HEK293 (cell line): Measurements from ENCODE around the gene CDC14B.
A peak's percentile ranks its signal among the peaks of the same experiment; 100 is the strongest.

Experiments used
- CTCF ChIA-PET: fragments of 350-600 bp; formaldehyde crosslinking; extraction: SDS; loops from one replicate; lab custom pipeline; 2021; ENCODE audit warnings: antibody characterized with exemption; lab: Yijun Ruan, JAX
- POLR2A ChIA-PET: fragments of 300-600 bp; formaldehyde crosslinking; extraction: SDS; loops from one replicate; lab custom pipeline; 2020; ENCODE audit warnings: antibody characterized with exemption, inconsistent platforms; lab: Yijun Ruan, JAX
- H3K27ac ChIP-seq: fragments of 200-500 bp; sonication (Bioruptor generic); 2 replicates; pipeline ENCODE4 v1.5.1; 2014; ENCODE audit warnings: low read depth, low read length, control low read depth, inconsistent platforms; ENCODE audit errors: extremely low read depth
- H3K36me3 ChIP-seq, 2 experiments: fragments of 200-500 bp in 1 of 2; sonication (Bioruptor generic) in 1 of 2; 1 replicate in 1 of 2; 2 replicates in 1 of 2; pipeline ENCODE4 v1.5.1; 2014 to 2017; ENCODE audit warnings: inconsistent platforms in 2 of 2, low read length in 2 of 2; ENCODE audit not compliant: control insufficient read depth in 2 of 2, insufficient read depth in 1 of 2
- H3K4me1 ChIP-seq: fragments of 200-500 bp; sonication (Bioruptor generic); 2 replicates; pipeline ENCODE4 v1.5.1; 2014; ENCODE audit warnings: mild to moderate bottlenecking, low read length, inconsistent platforms; ENCODE audit not compliant: control insufficient read depth, insufficient read depth
- H3K4me3 ChIP-seq: 2 replicates; pipeline ENCODE4 v1.5.1; 2011; ENCODE audit warnings: low read depth, mild to moderate bottlenecking, control low read depth, low read length, moderate library complexity
- H3K9me3 ChIP-seq: fragments of 200-500 bp; sonication (Bioruptor generic); 2 replicates; pipeline ENCODE4 v1.5.1; 2014; ENCODE audit warnings: low read depth, low read length, inconsistent platforms; ENCODE audit not compliant: control insufficient read depth, insufficient read depth
- GLI2 ChIP-seq: fragments of 450-650 bp; formaldehyde crosslinking; IDR thresholded peaks from 2 replicates; pipeline ENCODE4; 2017; ENCODE audit warnings: missing biosample characterization, missing genetic modification characterization, low read depth, borderline replicate concordance
- HOXA7 ChIP-seq: sonication (generic); formaldehyde crosslinking; IDR thresholded peaks from 2 replicates; pipeline ENCODE4 v1.8.1; 2022; ENCODE audit warnings: missing genetic modification reagents, borderline replicate concordance
- KLF1 ChIP-seq: fragments of 450-650 bp; formaldehyde crosslinking; IDR thresholded peaks from 2 replicates; pipeline ENCODE4 v1.5.1; 2016; ENCODE audit warnings: missing biosample characterization, missing genetic modification characterization
- SALL2 ChIP-seq: fragments of 450-650 bp; formaldehyde crosslinking; IDR thresholded peaks from 2 replicates; pipeline ENCODE4 v1.5.0; 2017; ENCODE audit warnings: missing biosample characterization, mild to moderate bottlenecking, missing genetic modification characterization, borderline replicate concordance
- TCF7L2 ChIP-seq: IDR thresholded peaks from 2 replicates; pipeline ENCODE4 v1.6.1; 2011; ENCODE audit warnings: low read depth, mild to moderate bottlenecking, inconsistent platforms, low read length, moderate library complexity, borderline replicate concordance
- ZEB2 ChIP-seq: fragments of 450-650 bp; formaldehyde crosslinking; IDR thresholded peaks from 2 replicates; pipeline ENCODE4 v1.5.1; 2016; ENCODE audit warnings: missing biosample characterization, missing genetic modification characterization
- ZFP3 ChIP-seq: fragments of 450-650 bp; formaldehyde crosslinking; IDR thresholded peaks from 2 replicates; pipeline ENCODE4 v1.5.1; 2016; ENCODE audit warnings: low read depth, missing biosample characterization, missing genetic modification characterization
- ZFP69B ChIP-seq: fragments of 450-650 bp; formaldehyde crosslinking; IDR thresholded peaks from 2 replicates; pipeline ENCODE4 v1.5.1; 2016; ENCODE audit warnings: missing biosample characterization, missing genetic modification characterization
- ZNF140 ChIP-seq: fragments of 450-650 bp; formaldehyde crosslinking; IDR thresholded peaks from 2 replicates; pipeline ENCODE4 v1.5.1; 2016; ENCODE audit warnings: missing biosample characterization, missing genetic modification characterization
- ZNF146 ChIP-seq: fragments of 450-650 bp; formaldehyde crosslinking; IDR thresholded peaks from 2 replicates; pipeline ENCODE4 v1.5.1; 2016; ENCODE audit warnings: missing biosample characterization, missing genetic modification characterization
- ZNF19 ChIP-seq: fragments of 450-650 bp; formaldehyde crosslinking; IDR thresholded peaks from 2 replicates; pipeline ENCODE4; 2016; ENCODE audit warnings: missing biosample characterization, missing genetic modification characterization, low read depth
- ZNF2 ChIP-seq: fragments of 450-650 bp; formaldehyde crosslinking; IDR thresholded peaks from 2 replicates; pipeline ENCODE4 v1.5.1; 2016; ENCODE audit warnings: missing biosample characterization, missing genetic modification characterization
- ZNF214 ChIP-seq: fragments of 450-650 bp; formaldehyde crosslinking; IDR thresholded peaks from 2 replicates; pipeline ENCODE4 v1.5.1; 2017; ENCODE audit warnings: missing biosample characterization, mild to moderate bottlenecking, missing genetic modification characterization, borderline replicate concordance
- ZNF266 ChIP-seq: fragments of 450-650 bp; formaldehyde crosslinking; IDR thresholded peaks from 2 replicates; pipeline ENCODE4 v1.5.1; 2016; ENCODE audit warnings: missing biosample characterization, missing genetic modification characterization, low read depth
- ZNF548 ChIP-seq: fragments of 450-650 bp; formaldehyde crosslinking; IDR thresholded peaks from 2 replicates; pipeline ENCODE4 v1.5.1; 2016; ENCODE audit warnings: missing biosample characterization, missing genetic modification characterization
- ZNF549 ChIP-seq: fragments of 450-650 bp; IDR thresholded peaks from 2 replicates; pipeline ENCODE4 v1.5.1; 2018; ENCODE audit warnings: missing biosample characterization, missing genetic modification characterization, mild to moderate bottlenecking, inconsistent platforms, moderate library complexity
- ZNF560 ChIP-seq: fragments of 450-650 bp; formaldehyde crosslinking; IDR thresholded peaks from 2 replicates; pipeline ENCODE4 v1.5.1; 2017; ENCODE audit warnings: missing biosample characterization, missing genetic modification characterization, borderline replicate concordance
- ZNF585B ChIP-seq: fragments of 450-650 bp; formaldehyde crosslinking; IDR thresholded peaks from 2 replicates; pipeline ENCODE4 v1.5.1; 2016; ENCODE audit warnings: missing biosample characterization, missing genetic modification characterization
- ZNF600 ChIP-seq: fragments of 450-650 bp; formaldehyde crosslinking; IDR thresholded peaks from 2 replicates; pipeline ENCODE4 v1.5.1; 2016; ENCODE audit warnings: missing biosample characterization, missing genetic modification characterization
- ZNF626 ChIP-seq: fragments of 450-650 bp; sonication (Bioruptor Pico); formaldehyde crosslinking; IDR thresholded peaks from 2 replicates; pipeline ENCODE4 v1.5.1; 2018; ENCODE audit warnings: missing biosample characterization, missing genetic modification characterization, inconsistent platforms
- ZNF660 ChIP-seq: fragments of 450-650 bp; IDR thresholded peaks from 2 replicates; pipeline ENCODE4 v1.5.1; 2018; ENCODE audit warnings: missing biosample characterization, mild to moderate bottlenecking, missing genetic modification characterization
- ZNF747 ChIP-seq: fragments of 450-650 bp; formaldehyde crosslinking; IDR thresholded peaks from 2 replicates; pipeline ENCODE4 v1.5.1; 2016; ENCODE audit warnings: missing biosample characterization, missing genetic modification characterization
- TF ChIP-seq, protein P1 (sequence below): fragments of 450-650 bp; formaldehyde crosslinking; IDR thresholded peaks from 2 replicates; pipeline ENCODE4 v1.5.1; 2016; ENCODE audit warnings: missing biosample characterization, missing genetic modification characterization
- TF ChIP-seq, protein P2 (sequence below): fragments of 450-650 bp; IDR thresholded peaks from 2 replicates; pipeline ENCODE4 v1.5.1; 2018; ENCODE audit warnings: missing biosample characterization, missing genetic modification characterization
- TF ChIP-seq, protein P3 (sequence below): fragments of 450-650 bp; formaldehyde crosslinking; optimal IDR thresholded peaks from 2 replicates; pipeline ENCODE3; 2016; ENCODE audit warnings: missing biosample characterization, mild to moderate bottlenecking, missing genetic modification characterization
- TF ChIP-seq, protein P4 (sequence below): fragments of 450-650 bp; formaldehyde crosslinking; IDR thresholded peaks from 2 replicates; pipeline ENCODE4 v1.5.1; 2016; ENCODE audit warnings: missing biosample characterization, missing genetic modification characterization

CDC14B gene

DNA sequence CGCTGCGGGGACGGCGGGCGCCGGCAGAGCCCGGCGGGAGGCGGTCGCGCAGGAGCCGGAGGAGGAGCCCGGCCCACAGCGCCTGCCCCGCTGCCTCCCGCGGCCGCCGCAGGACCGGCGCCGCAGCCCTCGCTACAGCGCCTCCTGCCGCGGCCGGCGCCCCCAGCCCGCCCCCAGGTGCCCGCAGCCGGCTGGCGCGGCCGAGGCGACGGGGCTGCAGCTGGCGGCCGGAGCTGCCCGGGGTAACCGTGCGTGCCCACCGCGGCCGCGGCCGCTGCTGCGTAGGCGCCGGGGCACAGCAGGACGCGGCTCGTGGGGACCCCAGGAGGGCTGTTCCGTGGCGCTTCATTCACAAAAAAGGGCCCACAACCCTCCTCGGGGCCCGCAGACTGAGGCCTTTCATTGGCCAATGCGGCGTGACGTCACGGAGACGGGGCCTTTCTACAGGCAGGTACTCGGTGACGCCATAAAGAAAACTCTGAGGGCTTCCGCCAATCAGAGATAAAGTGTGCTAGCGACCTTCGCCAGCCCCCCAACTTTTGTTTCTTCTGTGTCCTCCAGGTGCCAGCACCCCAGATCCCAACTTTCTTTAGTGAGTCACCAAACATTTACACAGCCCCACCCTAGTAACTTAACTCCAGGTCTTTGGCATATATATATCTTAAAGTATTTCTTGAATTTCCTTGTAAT lies at the start of gene CDC14B (continued):
- TF ChIP-seq, protein P1, sequence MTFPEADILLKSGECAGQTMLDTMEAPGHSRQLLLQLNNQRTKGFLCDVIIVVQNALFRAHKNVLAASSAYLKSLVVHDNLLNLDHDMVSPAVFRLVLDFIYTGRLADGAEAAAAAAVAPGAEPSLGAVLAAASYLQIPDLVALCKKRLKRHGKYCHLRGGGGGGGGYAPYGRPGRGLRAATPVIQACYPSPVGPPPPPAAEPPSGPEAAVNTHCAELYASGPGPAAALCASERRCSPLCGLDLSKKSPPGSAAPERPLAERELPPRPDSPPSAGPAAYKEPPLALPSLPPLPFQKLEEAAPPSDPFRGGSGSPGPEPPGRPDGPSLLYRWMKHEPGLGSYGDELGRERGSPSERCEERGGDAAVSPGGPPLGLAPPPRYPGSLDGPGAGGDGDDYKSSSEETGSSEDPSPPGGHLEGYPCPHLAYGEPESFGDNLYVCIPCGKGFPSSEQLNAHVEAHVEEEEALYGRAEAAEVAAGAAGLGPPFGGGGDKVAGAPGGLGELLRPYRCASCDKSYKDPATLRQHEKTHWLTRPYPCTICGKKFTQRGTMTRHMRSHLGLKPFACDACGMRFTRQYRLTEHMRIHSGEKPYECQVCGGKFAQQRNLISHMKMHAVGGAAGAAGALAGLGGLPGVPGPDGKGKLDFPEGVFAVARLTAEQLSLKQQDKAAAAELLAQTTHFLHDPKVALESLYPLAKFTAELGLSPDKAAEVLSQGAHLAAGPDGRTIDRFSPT (tag by site-specific recombination) = no peak
- TF ChIP-seq, protein P2, sequence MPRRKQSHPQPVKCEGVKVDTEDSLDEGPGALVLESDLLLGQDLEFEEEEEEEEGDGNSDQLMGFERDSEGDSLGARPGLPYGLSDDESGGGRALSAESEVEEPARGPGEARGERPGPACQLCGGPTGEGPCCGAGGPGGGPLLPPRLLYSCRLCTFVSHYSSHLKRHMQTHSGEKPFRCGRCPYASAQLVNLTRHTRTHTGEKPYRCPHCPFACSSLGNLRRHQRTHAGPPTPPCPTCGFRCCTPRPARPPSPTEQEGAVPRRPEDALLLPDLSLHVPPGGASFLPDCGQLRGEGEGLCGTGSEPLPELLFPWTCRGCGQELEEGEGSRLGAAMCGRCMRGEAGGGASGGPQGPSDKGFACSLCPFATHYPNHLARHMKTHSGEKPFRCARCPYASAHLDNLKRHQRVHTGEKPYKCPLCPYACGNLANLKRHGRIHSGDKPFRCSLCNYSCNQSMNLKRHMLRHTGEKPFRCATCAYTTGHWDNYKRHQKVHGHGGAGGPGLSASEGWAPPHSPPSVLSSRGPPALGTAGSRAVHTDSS (tag by site-specific recombination) = no peak
- TF ChIP-seq ZNF140 (tag by site-specific recombination) (no peak), ZNF266 (no peak), GLI2 (no peak), KLF1 (tag by site-specific recombination) (no peak)
- TF ChIP-seq, protein P3, sequence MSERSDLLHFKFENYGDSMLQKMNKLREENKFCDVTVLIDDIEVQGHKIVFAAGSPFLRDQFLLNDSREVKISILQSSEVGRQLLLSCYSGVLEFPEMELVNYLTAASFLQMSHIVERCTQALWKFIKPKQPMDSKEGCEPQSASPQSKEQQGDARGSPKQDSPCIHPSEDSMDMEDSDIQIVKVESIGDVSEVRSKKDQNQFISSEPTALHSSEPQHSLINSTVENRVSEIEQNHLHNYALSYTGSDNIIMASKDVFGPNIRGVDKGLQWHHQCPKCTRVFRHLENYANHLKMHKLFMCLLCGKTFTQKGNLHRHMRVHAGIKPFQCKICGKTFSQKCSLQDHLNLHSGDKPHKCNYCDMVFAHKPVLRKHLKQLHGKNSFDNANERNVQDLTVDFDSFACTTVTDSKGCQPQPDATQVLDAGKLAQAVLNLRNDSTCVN (tag by site-specific recombination) = peak; percentile 11
- TF ChIP-seq, all 188 proteins: peak for 18

DNA sequence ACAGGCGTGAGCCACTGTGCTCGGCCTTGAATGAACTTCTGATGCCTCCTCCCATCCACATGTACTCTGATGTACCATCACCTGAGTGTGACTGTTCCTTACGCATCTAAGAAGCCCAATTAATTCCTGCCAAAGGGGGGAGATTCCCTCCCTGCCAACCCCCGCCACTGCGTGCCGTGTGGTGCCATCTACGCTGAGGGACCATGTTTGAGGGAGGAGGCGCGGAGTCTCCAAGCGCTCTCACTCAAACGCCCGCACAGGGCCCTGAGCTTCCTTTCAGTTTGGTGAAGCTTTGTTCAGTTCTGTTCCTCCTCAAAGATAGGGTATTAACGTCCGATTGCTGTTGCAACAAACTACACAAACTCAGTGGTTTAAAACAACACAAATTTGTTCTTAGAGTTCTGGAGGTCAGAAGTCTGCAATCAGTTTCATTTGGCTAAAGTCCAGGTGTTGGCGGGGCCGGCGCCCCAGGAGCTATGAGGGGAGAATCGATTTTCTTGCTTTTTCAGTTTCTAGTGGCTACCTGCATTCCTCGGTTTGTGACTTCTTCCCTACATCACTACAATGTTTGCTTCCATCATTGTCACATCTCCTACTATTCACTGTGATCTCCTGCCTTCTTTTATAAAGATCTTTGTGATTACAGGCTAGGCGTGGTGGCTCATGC lies 49.4 kb upstream of the CDC14B start:
- CTCF ChIA-PET = interaction anchor here (4.6 kb wide), 1 partner anchor 12 kb away, joined by 34 read pairs; no protein-coding TSS in a partner anchor
- Histone ChIP-seq H3K36me3 (no peaks in the 10 kb centered on the region), H3K4me3 (no peak overlapping the region), H3K27ac (no peak overlapping the region), H3K9me3 (no peaks in the 10 kb centered on the region), H3K4me1 (no peaks in the 10 kb centered on the region)
- TF ChIP-seq ZFP69B (tag by site-specific recombination) = no peak
- no peak for TF ChIP-seq TCF7L2
- no peak for TF ChIP-seq ZNF626
- TF ChIP-seq ZNF146 (tag by site-specific recombination) = no peak
- no peak for TF ChIP-seq ZNF214 (tag by site-specific recombination)
- TF ChIP-seq SALL2 = no peak
- no peak for TF ChIP-seq GLI2
- TF ChIP-seq, protein P4, sequence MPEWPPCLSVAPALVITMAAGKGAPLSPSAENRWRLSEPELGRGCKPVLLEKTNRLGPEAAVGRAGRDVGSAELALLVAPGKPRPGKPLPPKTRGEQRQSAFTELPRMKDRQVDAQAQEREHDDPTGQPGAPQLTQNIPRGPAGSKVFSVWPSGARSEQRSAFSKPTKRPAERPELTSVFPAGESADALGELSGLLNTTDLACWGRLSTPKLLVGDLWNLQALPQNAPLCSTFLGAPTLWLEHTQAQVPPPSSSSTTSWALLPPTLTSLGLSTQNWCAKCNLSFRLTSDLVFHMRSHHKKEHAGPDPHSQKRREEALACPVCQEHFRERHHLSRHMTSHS = no peak
- TF ChIP-seq ZNF19 (tag by site-specific recombination) = no peak
- no peak for TF ChIP-seq ZEB2
- TF ChIP-seq ZNF549 (tag by site-specific recombination) = no peak
- POLR2A ChIA-PET = interaction anchor here (0.7 kb wide), 1 partner anchor 124 kb away, joined by 3 read pairs; no protein-coding TSS in a partner anchor

DNA sequence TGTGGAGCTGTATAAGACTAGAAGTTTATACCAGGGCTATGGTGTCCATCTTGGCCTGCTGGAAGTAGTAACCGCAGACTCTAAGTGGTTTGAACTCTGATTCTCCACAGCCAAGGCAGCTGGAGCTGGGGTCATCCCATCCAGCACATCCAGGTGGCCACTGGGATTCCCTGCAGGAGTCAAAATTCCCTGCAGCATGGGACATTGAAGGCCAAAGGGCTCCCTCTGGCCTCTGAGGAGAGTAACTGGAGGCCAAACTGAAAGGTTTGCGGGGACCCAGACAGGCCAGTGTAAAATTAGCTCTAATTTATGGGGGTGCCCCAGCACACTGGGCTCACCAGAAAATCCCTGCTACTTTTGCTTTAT lies 47.7 kb upstream of the CDC14B start:
- POLR2A ChIA-PET = no interaction called here
- Histone ChIP-seq H3K9me3 (no peaks in the 10 kb centered on the region), H3K4me3 (no peak overlapping the region), H3K36me3 (no peaks in the 10 kb centered on the region), H3K27ac (no peak overlapping the region), H3K4me1 (no peaks in the 10 kb centered on the region)
- CTCF ChIA-PET = interaction anchor here (0.6 to 4.6 kb wide), 21 partner anchors 8 to 688 kb away, joined by 3 to 34 read pairs (median 4); no protein-coding TSS in a partner anchor
- no peak for TF ChIP-seq HOXA7 (CRISPR knock-in tag)
- no peak for TF ChIP-seq ZFP3 (tag by site-specific recombination)
- TF ChIP-seq ZNF548 (tag by site-specific recombination) = no peak
- no peak for TF ChIP-seq ZNF600 (tag by site-specific recombination)
- no peak for TF ChIP-seq ZNF585B (tag by site-specific recombination)
- TF ChIP-seq ZNF2 = no peak
- no peak for TF ChIP-seq ZNF747 (tag by site-specific recombination)
- TF ChIP-seq ZNF660 (tag by site-specific recombination) = no peak
- no peak for TF ChIP-seq ZNF560 (tag by site-specific recombination)
